Superior temporal gyrus (tissue), 1 donor: ENCODE results near the gene ZNF664.

Experiments
- DNase-seq: peaks from one replicate; pipeline ENCODE4 v3.0.0-alpha.2; 2016; ENCODE audit errors: extremely low spot score

The ZNF664 gene

DNA sequence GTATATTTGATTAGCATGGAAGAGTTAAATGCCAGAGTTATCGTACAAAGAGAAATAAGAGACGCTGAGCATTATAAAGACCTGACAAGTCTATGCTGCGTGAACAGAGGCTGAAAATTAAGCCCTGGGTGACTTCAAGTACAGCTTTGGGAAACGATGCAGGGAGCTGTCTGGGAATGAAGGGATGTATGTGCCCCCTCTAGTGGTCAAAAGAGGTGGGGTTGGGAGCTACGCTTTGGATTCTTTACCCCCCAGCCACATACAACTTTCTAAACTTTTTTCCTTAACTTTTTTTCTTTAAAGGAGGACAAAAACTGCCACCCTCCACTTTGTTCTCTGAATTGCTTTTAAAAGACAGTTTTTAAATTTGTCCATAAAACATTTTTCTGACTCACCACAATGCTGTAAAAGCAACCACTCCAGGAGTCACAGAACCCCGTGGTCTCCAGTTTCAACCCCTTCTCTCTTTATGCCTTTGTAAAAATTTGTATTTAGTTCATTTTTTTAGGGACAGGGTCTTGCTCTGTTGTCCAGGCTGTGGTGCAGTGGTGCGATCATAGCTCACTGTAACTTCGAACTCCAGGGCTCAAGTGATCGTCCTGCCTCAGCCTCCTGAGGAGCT is 59.4 kb downstream of the ZNF664 start:
- peak; percentile 86 for DNase-seq

DNA sequence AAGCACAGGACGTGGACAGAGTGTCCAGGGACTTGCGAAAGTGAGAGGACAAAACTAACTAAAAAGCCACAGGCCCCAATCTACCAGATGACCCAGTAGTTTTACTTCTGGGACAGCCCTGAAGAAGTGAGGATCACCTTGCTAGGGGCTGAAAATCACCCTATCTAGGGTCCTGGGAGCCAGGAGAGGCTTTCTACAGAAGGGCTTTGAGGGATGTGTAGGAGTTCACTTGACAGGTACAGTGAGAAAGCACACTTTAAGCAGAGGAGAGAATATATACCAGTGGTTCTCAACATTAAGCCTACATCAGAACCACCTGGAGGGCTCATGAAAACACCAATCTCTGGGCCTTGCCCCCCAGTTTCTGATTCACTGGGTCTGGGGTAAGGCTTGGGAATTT is 60.8 kb downstream of the ZNF664 start:
- DNase-seq = no peak

DNA sequence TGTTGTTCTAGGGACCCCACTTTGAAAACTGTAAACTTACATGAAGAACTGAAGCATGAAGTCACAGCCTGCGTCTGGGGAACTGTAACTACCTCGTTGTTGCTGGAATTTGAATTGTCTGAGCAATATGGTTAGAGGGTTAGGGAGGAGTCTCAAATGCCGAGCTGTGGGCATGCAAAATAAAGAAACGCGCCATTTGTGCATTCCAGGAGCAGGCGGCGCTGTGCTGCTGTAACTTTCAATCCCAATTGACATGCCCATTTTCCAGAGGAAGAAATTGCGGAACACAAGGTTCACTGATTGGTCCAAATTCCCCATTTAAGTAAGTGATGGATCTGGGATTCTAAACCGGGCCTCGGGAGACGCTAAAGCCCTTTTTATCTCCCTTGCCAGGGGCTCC is 61.3 kb downstream of the ZNF664 start:
- no peak for DNase-seq

DNA sequence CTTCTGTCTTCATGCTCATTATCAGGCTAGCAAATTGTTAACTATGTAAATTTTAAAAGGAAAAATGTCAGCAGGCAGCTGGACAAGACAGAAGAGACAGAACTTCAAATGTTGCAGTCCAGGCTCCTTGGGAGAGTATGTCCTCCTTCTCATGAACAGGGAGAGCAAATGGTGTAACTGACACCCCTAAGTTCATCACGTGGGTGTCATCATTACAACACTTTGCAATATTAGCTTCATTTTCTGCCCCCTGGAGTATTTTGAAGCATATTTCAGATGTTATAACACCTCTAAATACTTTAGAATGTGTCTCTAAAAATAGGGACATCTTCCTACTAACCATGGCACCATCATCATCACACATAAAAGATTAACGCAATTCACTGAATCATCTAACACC is 62.1 kb downstream of the ZNF664 start:
- no peak for DNase-seq

DNA sequence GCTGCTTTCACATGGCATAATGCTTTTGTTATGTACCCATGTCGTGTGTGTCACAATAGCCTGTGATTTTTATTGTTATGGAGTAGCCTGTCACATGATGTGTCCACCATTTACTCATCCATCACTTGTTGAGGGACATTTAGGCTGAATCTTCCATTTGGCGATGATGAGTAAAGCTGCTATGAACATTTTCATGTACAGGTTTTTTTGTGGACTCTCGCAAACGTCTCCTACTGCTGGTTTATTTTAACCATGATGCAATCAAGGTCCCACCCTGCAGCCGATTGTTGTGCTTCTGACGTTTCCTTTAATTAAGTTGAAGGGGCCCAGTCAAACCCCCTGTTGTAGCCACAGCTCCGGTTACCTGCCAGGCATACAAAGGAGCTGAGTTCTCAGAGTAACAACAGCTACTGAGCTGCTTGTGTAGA is 63.2 kb downstream of the ZNF664 start:
- DNase-seq = no peak

DNA sequence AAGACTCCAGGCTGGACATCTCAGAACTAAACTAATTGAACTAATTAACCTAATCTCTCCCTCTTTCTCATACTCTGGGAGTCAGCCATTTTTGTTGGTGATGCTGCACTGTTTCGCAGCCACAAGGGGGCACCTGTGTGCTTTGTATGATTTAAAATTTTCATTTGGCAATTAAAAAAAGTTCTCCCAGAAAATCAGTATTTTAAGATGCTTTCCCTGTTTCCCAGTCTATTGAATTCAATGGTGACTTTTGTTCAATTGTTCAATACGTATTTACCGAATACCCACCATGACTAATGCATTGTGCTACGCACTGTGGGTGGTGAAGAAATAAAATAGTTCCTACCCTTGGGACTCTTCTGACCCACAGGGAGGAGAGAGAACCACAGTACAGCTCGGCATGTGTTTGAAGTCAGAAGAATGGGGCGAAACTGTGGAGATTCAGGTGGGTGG is 63.7 kb downstream of the ZNF664 start:
- DNase-seq = peak; percentile 88

DNA sequence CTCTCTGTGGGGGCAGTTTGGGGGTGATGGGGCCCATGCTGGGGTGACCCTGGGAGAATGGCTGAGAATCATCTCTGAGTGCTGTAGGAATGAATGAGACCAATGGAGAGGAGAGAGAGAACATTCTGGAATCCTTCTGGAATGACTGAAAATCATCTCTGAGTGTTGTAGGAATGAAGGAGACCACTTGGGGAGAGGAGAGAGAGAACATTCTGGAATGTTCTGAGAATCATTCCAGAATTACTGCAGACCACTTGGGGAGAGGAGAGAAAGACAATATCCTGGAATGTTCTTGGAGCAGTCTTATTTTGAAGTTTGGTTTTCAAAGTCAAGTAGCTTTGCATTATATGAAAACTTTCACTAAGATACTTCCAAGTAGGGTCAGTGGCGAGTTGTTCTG is 64.3 kb downstream of the ZNF664 start:
- DNase-seq = no peak

DNA sequence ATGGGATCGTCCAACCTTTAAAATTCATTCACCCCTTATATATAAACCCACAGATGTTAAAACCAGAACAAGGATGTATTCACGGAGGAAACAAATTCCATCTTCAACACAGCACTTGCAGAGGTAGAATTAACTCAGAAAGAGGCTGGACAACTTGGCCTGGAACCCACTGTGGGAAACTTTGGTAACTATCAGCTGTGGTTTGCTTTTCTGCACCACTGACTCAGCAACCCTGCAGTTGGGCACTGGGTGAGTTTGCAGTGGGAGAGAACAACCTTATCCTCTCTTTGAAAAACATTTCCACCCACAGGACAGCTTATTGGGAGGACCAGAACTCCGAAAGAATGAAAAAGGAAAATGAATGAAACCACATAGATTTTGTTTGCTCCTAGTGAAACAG is 66.3 kb downstream of the ZNF664 start:
- DNase-seq = no peak

DNA sequence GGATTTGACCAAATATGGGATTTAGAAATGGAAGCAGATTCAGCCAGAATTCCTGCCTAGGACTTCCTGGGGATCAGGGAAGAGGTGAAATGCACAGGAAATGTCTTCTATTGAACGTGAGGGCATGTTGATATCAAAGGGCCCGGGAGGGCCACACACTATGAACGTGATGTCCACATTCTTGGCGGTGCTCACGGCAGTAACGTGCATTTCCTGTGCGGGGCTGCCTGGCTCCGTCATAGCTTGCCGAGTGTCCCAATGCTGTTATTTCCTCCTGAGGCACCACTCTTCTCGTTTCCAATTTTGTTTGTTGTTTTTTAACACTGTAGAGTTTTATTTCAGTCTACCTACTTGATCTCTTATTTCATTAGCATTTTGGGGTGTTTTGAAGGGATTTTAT is 67.3 kb downstream of the ZNF664 start:
- no peak for DNase-seq

DNA sequence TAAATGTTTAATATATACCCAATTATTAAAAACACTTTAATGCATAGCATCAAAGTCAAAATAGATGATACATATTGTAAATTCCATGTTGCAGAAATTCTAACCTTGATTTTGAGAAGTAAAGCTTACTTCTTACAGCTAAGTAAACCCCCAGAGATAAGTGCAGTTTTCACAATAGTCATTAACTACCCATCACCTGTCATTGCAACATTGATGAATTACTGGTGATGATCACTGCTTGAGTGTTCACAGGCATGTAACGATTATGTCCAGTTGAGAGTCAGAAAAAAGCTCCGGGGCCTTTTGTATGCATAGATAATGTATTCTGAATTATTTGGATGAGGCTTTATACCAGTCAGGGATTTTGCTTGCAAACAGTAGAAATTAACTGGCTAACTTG is 67.7 kb downstream of the ZNF664 start:
- DNase-seq = no peak

DNA sequence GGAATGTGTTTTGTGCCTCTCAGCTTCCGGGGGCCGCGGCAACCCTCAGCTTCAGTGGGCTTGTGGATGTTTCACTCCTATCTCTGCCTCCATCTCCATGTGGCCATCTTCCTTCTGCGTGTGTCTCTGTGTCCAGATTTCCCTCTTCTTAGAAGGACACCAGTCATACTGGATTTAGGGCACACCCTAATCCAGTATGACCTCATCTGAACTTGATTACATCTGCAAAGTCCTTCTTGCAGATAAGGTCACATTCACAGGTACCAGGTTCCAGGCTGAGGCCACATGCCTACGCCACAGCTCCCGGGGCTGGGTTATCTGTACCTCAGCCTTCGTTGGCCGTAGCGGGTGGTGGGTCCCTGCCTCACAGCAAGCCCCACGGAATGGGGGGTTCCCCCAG is 68.9 kb downstream of the ZNF664 start:
- no peak for DNase-seq

DNA sequence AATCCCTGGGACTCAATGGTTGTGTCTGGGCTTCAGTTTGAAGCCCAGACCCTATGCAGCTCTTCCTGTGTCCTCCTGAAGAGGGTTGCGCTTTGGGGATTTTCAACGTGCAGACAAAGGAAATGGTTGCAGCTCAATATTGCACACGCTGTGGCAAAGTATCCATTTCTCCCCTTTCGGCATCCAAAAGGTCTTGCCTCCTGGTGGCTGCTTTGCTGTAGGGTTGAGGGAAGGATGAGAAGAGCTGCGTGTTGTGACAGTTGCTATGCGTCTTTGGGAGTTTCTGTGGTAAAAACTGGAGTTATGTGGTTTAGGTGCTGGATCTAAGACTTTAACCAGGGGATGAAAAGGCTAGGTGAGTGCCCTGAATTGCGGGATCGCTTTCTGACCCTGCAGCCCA is 71.0 kb downstream of the ZNF664 start:
- DNase-seq = no peak

DNA sequence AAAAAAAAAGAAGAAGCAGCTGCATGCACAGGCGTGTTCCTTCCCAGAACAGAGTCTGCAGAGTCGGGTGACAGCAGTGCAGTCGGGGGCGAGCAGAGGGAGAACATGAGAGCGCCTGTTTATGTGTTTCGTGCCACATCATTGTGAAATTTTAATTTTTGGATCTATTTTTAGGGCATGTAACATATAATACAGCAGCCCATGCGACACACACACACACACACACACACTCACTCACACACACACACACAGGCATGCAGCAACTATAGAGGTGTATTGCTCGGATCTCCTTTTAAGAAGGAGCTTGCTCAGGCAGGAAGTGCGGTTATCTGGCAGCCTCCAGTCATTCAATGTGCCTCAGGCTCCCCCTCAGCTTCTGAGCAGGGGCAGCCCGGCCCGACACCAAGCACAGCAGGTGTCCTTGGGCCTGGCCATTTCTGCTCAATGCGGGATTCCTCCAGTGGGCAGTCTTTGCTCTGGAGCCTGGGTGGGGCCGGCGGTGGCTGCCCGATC is 71.8 kb downstream of the ZNF664 start:
- no peak for DNase-seq

DNA sequence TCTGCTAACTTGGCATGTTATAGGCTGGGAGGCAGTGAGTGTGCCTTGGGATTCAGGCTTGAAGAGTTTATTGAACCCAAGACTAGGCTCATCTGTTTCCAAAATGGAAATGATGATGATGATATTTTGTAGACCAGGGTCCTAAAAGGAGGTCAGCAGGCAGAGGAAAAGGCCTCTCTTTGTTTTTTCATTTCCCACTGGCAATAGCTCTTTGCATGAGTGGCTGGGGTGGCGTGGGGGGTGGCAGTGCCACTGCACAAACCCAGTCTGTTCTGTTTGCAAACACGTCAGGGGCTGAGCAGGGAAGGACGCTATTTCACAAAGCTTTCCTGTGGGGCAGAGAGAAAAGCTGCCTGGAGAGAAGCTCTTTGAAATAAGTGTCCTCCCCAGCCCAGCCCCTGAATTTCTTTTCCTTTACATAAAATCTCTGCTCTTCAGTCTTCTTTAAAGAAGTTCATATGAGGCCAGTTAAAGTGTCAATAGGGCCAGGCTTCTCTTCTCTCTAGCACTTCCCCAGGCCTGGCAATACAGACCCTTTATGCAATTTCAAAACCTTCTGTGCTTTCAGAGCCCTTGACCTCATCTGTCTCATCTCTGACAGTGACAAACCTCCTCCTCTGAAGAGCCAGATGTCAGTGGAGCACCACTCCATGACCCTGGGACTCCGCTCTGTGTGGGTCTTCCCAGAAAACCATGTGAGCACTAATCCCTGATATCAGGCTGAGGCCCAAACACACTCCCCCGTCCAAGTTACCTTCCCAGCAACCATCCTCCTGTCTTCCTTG is 72.8 kb downstream of the ZNF664 start:
- peak; percentile 83 for DNase-seq

DNA sequence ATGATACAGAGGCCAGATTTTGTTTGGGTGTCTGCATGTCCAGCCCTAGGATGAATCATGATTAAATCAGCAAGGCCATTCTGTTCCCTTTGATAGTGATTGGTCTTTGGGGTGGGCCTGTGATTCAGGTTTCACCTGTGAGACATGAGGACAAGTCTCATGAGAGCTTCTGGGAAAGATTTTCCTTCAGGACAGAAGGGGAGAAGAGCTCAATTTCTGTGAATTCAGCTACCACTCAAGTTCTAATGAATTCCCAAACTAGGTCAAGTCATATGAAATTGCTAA is 73.4 kb downstream of the ZNF664 start:
- no peak for DNase-seq

DNA sequence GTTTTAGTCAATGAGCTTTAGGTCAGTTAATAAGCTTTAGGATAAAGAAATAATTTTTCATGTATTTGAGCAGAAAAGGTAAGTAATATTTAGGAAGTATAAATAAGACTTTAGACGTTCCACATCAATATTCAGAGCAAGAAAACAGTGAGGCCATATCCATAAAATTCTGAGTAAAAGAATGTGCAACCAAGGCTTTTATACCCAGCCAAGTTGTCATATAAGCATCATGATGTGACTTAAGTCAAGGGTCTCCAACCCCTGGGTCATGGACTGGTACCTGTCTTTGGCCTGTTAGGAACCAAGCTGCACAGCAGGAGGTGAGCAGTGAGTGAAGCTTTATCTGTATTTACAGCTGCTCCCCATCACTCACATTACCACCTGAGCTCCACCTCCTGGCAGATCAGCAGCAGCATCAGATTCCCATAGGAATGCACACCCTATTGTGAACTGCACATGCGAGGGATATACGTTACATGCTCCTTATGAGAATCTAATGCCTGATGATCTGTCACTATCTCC is 74.1 kb downstream of the ZNF664 start:
- no peak for DNase-seq

DNA sequence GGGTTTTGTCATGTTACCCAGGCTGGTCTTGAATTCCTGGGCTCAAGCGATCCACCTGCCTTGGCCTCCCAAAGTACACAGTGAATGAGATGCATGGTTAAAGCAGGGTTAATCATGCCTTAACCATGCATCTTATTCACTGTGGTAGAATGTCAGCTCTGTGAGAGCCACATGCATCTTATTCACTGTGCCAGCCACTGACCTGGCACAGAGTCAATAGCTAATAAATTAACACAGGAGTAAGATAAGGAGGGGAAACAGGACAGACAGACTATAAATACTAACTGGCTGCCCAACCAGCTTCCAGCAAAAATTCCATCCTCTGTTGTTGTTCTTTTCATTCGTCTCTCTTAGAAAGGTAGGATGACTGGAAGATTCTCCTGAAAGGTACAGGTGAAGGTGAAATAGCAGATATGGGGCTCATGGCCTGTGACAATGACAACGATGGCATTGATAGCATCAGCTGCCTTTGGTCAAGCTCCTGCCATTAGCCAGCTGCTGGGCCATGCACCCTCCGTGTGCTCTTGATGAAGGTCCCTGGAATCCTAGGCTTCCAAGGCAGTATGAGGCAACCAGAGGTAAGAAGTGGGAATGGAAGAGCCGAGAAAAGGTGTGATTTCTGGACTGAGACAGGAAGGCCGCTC is 76.6 kb downstream of the ZNF664 start:
- no peak for DNase-seq

DNA sequence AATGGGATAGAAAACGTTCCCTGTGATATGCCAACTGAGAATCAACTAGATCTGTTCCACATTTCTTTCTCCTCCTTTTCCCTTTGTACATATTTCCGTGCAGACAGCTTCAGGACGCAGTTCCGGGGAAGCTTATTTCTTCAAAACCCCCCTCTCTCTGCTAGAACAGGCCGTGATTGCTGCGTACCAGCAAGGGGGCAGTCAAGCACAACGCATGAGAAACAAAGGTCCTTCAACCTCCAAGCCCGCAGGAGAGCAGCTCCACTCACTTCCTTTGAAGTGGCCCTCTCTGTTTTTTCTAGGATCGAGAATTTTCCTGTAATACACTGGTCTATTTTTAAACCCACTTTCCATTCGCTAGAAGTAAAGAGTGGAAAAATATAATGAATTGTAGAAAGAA is 80.8 kb downstream of the ZNF664 start:
- peak; percentile 79 for DNase-seq

DNA sequence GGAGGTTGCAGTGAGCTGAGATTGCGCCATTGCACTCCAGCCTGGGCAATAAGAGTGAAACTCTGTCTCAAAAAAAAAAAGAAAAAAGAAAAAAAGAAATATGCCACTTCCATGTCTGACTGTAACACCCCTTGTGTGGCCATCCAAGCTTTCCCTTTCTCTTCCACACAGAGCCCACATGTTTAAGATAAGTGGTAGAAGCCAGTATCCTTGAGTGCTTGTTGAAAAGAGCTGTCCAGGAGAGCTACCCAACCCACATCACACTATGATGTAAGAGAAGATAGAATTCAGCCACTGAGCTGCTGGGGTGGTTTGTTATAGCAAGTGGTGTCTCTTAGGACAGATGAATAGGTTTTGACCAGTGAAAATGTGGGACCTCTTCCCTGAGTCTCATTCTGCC is 82.1 kb downstream of the ZNF664 start:
- DNase-seq = no peak

DNA sequence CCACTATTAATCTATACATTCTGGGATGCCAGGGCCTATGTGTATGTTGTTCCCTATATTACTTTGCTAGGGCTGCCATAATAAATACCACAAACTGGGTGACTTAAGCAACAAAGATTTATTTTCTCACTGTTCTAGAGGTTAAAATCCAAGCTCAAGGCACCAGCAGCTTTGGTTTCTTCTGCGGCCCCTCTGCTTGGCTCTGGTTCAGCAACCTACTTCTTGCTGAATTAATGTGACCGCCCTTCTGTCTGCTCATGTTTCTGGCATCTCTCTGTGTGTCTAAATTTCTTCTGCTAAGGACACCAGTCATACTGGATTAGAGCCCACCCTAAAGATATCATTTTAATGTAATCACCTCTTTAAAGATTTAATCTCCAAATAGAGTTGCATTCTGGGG is 84.7 kb downstream of the ZNF664 start:
- no peak for DNase-seq

DNA sequence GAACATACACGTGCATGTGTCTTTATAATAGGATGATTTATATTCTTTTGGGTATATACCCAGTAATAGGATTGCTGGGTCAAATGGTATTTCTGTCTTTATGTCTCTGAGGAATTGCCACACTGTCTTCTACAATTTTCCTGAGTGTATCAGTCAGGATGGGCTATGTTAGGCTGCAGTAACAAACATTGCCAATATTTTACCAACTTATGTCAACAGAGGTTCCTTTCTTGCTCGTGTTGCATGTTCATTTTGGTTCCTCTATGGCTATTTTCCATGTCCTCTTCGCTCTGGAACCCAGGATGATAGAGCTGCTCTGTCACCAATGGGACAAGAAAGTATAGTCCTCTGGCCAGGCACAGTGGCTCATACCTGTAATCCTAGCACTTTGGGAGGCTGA is 86.7 kb downstream of the ZNF664 start:
- no peak for DNase-seq
